Fibroblast of skin of scalp (primary cell): ENCODE results near the gene CFAP45. TPM values are rescaled to one million over a fixed set of nuclear protein-coding genes. Genes with fewer than 3 reads are reported as not detected.

Experiments
- DNase-seq: peaks from one replicate; pipeline ENCODE4 v3.0.0-alpha.2; 2013
- polyA plus RNA-seq, 2 experiments: library from polyadenylated mRNA; unstranded; fragments of 120-200 nt; gene quantifications; one replicate each; pipeline ENCODE4 v1.2.1, GENCODE V29; 2013; ENCODE audit not compliant: insufficient read length in 2 of 2

CFAP45 gene, protein sequence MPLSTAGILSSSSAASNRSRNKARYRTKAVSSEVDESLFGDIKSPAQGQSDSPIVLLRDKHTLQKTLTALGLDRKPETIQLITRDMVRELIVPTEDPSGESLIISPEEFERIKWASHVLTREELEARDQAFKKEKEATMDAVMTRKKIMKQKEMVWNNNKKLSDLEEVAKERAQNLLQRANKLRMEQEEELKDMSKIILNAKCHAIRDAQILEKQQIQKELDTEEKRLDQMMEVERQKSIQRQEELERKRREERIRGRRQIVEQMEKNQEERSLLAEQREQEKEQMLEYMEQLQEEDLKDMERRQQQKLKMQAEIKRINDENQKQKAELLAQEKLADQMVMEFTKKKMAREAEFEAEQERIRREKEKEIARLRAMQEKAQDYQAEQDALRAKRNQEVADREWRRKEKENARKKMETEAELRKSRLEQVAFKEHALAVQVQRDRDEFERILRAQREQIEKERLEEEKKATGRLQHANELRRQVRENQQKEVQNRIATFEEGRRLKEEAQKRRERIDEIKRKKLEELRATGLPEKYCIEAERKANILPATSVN
- 0.88 TPM for polyA plus RNA-seq (2013, experiment 1 of 2; ENCODE audit: insufficient read length)
- polyA plus RNA-seq (2013, experiment 2 of 2; ENCODE audit: insufficient read length), result 0.71 TPM

GRCh38 chr1:159900086-159900680 is at the start of gene CFAP45:
TSS of gene CFAP45 (minus strand) at chr1:159900165. CDS start at chr1:159900098, 67 bp downstream.
- peak; percentile 63 for DNase-seq

DNA sequence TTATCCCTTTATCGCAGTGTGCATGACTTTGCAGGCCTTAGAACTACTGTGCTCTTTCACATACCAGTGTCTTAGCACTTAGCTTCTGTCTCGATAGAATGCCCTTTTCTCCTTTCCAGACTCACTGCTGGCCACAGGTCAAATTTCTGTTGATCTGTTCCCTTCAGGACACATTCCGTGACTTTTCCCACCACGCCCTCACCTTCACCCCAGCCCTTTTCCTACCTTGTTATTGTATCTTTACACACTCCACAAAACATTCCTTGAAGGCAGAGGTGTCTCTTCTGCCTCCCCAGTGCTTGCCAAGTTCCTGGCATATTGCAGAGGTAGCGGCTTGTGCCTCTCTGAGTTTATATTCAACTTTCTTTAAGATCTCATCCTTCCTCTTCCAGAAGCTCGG is 49.2 kb upstream of the CFAP45 start:
- no peak for DNase-seq

- DNase-seq, result no peak
Measured at GRCh38 chr1:159947942-159948341, 48.0 kb upstream of the CFAP45 start.

DNA sequence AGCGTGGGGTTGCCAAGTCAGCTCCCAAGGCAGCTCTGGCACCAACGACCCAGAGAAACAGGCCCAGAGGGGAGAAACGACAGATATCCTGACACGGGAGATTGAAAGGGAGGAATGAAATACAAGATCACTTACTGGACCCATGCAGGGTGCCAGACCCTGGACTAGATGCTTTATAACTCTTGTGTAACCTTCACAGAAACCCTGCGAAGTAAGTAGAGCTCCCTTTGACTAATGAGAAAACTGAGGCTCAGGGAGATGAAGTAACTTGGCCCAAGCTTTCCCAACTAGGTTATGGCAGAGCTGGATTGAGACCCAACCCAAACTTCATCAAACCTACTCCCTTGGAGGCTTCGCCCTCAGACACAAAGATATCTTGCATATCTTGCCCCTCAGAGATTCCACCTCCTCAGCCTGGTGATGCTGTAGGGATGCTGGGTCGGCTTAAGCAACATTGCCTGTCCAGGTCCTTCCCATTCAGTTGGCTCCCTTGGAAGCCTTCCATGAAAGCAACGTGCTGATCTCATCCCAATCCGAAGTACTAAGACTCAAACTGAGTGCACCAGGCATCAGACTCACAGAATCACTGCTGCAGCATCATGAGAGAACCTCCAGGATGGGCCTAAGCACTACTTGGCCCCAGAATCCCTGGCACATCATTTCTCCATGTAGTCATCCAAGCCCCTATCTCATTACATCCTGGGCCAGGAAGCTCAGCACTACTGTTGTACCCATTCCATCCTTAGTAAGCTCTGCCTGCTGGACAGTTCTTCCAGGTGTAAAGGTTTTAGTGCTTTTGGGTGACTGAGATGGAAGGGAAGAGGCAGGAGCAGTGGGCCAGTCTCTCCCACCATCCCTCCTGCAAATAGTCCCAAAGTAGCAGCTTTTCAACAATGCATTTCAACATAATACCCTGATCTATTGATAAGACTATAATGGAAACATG is 46.5 kb upstream of the CFAP45 start:
- DNase-seq, result no peak

- peak; percentile 77 for DNase-seq
Measured at GRCh38 chr1:159945483-159946241, 45.7 kb upstream of the CFAP45 start, which contains the start of gene IGSF9. TSS of gene IGSF9 (minus strand) at chr1:159945613. CDS start at chr1:159943454, 2,159 bp downstream.

- DNase-seq, result no peak
Measured at GRCh38 chr1:159944623-159945455, 44.9 kb upstream of the CFAP45 start.

DNA sequence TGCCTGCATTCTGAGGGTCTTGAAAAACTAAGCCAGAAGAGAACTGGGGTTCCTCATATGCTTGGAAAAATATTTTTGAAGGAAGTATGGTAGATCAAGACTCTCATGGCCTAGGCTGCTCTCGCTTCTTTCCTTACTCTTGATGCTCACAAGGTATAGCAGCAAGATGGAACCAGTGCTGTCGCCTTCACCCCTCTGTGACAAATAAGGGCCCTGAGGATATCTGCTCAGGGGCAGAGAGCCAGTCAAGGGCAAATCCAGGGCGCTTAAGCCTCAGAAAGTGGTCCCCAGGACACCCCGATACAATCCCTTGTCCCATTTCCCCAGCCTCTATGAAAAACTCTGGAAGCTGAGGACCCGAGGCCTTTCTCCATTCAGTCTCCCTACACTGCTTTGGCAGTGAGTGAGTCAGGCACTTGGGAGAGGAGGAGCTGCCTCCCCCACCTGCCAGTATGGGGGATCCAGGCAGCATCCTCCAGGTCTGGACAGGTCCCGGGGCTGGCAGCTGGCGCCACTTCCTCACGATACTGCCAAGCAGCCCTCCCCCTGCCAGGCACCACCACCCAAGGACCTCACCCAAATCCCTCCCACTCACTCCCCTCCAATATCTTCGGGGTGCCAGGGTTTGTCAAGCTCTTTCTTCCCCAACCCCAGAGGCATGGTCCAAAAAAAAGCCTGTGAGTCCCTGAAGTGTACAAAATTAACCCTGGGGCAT is 44.1 kb upstream of the CFAP45 start:
- no peak for DNase-seq

- DNase-seq, result no peak
Measured at GRCh38 chr1:159943278-159943640, 43.3 kb upstream of the CFAP45 start.

DNA sequence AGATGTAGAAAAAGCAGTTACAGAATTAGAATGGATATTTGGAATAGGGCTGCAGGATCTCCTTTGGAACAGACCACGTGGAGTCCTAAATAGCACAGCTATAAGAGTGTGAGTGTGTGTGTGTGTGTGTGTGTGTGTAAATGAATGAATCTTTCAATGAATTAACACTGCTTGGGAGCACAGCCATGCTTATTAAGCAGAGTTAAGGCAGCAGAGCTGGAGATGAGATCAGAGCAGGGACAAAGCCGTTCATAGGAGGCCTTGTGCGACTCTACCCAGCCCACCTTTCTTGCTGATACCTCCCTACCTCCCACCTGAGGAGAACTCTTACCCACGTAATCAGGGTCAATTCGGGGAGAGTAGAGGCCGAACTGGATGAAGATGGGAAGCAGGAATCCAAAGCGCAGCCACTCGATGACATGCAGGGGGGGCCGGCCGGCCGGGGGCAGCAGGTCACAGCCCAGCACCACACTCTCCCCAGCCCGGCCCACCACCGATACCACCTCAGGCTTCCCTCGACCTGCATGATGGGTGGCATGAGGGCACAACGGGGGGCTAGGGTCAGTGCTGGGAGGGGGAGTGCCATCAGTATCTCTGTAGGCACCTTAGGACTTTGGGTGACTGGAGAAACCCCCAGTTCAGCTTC is 42.8 kb upstream of the CFAP45 start:
- no peak for DNase-seq

GRCh38 chr1:159941591-159942560 is 41.9 kb upstream of the CFAP45 start:
- DNase-seq, result no peak

DNA sequence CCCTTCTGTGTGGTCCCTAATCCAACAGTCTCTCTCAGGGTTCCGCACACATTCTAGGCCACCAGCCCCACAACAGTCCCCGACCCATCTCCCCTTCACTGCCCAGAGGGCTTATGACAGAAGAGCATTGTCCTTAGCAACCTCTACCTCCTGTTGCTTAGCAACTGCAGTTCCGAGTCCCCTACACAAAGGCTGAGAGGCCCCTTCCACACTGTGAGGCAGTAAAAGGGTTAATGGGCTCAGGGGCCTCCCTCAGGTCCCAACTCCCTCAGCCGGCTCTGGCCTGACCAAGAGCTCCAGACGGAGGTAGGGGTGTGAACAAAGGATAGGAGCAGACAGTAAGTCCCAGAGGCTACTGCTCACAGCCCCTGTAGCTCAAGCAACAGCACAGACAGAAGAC is 41.2 kb upstream of the CFAP45 start:
- DNase-seq, result no peak

DNA sequence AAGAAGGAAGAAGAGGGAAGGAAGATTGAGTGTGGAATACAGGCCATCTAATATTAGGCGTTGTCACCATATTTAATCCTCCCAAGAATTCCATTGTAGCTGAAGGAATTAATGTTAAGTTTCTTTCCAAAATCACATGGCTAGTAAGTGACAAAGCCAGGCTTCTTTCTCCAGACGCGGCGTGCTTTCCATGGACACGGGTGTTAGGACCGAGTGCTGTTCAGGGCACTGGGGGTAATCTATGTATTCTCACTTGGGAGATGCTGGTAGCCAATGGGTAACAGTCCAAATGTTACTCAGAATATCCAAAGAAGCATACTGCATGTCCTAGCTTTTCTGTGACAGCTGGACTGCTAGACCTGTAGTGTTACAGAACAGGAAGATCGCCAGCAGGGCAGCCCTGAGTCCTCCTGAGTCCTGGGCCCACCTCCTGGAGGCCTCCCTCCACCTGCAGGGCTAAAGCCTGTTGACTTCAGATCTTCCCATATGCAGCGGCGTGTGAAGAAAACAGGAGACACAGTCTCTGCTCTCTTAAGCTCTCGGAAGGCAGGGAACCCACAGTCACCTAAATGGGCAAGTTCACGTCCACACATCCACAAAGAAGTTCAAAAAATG is 40.1 kb upstream of the CFAP45 start:
- no peak for DNase-seq

- no peak for DNase-seq
Measured at GRCh38 chr1:159939678-159940002, 39.7 kb upstream of the CFAP45 start.

DNA sequence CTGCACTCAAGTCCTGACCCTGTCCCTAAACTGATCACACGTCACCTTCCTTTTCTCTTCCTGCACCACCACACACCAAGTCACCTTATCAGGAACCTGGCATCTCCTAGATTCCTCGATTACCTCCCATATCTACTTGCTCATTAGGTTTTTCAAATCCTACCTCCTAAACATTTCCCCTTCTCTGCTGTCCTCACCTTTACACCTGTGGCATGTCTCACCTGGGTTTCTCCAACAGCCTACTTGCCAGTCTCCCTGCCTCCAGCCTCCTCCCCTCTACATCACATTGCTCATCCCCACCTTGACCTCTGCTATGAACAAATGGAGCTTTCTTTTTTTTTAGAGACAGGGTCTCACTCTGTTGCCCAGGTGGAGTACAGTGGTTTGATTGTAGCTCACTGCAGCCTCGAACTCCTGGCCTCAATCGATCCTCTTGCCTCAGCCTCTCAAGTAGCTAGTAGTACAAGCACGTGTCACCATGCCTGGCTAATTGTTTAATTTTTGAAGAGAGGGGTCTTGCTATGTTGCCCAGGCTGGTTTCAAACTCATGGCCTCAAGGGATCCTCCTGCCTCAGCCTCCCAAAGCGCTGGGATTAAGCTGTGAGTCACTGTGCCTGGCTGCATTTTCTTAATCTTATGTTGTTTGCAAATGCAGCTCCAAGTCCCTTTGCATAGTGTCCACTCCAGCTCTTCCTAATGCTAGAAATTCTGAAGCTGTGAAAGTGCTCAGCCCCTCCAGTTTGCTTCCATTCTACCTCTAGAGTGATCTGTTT is 39.1 kb upstream of the CFAP45 start:
- DNase-seq, result no peak

DNA sequence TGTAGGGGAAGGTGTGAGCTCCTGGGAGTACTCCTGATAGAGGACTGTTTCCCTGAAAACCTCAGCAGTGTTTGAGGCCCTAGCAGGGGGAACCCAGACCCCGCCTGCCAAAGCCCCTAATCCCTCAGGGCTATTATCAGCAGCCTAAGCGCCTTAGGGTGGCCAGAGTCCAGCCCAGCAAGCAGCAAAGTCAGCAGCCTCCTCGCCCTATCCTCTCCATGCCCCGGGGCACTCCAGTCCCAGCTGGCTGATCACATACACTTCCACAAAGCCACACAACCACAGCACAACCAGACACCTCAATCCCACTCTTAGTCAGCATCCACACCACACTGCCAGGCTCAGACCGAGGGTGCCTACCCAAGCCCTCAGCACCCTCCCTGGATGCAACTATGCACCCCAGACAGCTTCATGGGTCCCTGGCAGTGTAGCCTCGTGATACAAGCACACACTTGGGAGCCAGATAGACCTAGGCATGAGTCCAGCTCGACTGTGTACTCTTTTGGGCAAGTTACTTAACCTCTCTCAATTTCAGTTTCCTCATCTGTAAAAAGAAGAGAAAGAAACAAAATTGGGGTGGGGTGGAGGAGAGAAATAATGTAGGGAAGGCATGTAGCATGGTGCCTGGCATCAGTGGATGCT is 38.4 kb upstream of the CFAP45 start:
- no peak for DNase-seq

DNA sequence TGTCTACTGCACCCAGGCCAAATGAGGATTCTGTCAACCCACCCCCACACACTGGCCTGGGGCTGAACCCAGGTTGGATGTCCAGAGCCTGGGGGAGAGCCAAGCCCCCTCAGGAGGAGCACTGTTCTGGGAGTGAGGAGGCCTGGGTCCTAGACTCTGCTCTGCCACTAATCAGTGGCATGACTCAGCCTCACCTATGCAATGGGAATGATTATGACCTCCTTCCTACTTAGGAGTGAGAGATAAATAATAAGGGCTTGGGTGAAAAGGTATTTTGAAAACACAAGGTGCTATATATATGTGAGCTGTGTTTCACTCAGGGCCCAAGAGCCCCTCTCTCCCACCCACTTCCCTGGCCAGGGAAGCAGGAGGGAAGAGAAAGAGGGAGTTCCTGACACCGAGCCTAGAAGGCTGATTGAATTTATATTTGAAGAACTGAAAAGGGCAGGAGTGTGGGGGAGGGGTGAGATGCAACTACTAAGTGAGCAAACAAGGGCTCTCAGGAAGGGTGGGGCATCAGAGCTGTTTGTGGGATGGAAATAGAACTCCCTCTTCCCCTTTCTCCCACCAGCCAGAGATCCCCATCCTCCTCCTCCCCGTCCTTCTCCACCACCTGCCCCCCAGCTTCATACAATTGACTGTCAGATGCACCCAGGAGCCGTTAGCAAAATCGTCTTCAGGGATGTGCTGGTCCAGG is 37.2 kb upstream of the CFAP45 start:
- no peak for DNase-seq
